ENCODE results near the gene SEC14L5.

Gene SEC14L5

DNA sequence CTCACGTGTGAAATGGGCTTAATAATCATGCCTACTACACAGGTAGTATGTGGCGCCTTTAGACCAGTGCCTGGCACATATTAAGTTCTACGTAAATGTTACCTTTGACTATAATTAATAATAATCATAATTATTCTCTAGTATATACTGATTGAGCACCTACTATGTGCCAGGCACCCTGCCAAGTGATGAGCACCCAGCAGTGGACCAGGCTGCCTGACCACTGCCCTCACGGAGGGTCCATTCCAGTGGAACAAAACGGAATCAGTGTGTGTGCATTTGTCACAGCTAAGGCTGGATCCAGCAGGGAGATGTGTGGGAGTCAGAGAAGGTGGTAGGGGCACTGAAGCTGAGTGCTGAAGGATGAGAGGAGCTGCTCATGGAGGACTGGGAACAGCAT, 30.5 kb downstream of the SEC14L5 start:
- no peak for DNase-seq

DNA sequence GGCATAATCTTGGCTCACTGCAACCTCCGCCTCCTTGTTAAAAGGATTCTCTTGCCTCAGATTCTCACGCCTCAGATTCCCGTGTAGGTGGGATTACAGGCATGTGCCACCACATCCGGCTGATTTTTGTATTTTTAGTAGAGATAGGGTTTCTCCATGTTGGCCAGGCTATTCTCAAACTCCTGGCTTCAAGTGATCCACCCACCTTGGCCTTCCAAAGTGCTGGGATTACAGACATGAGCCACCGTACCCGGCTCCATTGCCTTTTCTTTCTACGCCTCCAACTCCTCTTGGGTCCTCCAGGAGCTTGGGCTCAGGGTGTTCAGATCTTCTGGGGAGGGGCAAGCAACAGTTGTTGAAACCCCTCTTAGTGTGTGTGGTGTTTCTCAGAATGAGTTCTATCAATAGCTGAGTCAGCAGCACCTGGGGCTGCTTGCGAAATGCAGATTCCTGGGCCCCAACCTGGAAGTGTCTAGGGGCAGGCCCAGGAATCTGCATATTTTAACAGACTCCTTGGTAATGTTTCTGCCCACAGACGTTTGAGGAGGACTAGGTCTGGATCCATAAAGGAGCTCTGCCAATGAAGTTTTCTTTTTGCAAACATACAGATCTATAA, 31.4 kb downstream of the SEC14L5 start:
- DNase-seq: no peak

DNA sequence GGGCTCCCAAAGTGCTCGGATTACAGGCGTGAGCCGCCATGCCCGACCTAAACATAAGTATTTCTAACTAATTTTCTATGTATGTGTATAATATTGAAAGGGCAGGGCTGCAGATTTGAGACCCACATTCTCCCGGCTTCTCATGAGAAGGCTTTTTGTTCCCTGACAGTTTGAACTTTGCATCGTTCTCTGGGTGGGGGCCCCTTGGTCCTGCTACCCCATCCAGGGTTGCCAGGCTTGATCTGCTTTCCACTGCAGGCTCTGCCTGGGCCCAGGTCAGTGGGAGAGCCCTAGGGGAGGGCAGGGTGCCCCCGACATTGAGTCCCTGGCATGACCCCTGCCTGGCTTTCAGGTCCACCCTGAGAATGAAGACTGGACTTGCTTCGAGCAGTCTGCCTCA, 32.3 kb downstream of the SEC14L5 start:
- DNase-seq: no peak

DNA sequence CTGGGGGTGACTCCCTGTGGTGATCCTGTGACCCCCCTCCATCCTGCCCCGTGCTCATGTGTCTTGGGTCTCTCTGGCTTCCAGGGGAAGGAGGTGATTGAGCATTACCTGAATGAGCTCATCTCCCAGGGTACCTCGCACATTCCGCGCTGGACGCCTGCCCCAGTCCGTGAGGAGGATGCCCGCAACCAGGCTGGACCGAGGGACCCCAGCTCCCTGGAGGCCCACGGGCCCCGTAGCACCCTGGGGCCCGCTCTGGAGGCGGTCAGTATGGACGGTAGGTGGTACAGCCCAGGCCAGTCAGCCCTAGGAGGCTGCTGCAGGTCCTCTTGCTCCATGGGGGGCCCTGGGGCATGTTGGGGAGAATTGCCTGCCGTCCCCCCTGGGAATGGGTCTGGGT, 33.6 kb downstream of the SEC14L5 start:
- no peak for DNase-seq

DNA sequence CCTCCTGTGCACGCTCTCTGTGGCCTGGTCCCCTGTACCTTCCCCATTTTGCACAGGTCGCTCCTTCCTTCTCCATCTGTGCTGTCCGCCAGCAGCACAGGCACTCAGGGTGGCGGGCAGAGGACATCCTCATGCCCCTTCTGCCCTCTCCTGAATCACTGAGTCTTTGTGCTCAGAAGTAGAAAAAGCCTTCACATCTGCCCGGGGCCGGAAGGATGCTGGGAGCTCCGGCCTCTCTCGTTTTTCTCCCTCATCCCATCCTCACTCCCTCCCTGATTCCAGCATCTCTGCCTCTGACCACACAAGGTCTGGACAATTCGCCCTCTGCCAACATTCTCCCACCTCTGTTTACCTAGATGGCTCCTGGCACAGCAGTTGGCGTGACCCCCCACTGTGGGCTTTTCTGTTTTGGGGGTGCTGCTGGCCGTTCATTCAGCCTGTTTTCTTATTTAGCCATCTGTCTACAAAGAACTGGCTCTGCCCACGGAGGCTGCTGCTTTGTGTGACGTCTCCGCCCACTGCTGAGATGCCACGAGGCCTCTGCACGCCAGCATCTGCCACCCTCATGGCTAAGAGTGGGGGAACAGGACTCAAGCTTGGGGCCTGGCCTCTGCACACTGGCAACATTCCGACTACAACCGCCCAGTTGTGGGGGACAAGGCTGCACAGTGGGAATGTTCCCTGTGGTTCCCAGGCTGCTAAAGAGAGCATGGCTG, 36.7 kb downstream of the SEC14L5 start:
- no peak for DNase-seq

DNA sequence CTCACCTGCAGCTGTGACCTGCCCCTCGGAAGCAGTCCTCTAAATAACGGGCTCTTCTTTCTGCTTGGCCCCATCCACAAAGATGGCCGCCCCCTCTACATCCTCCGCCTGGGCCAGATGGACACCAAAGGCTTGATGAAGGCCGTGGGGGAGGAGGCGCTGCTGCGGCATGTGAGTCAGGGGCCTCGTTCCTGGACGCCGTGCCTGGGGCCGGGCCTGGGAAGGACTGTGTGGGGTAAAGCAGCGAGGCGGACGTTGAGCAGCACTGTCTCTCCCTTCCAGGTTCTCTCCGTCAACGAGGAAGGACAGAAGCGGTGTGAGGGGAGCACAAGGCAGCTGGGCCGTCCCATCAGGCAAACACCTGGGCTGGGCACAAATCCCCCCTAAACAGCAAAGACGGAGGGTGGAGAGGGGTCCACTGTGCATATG, 42.5 kb downstream of the SEC14L5 start:
- no peak for DNase-seq

DNA sequence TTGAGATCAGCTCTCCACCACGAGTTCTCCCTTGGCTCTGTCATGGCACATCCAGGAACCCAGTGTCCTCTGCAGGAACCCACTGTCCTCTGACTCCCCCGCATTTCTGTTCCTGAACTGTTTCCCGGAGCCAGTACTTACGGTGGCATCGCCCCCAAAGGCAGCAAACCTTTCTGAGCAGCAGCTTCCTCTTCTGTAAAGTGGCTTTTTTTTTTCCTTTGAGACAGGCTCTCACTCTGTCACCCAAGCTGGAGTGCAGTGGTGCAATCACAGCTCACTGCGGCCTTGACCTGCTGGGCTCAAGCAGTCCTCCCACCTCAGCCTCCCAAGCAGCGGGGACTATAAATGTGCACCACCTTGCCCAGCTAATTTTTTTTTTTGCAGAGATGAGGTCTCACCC, 43.4 kb downstream of the SEC14L5 start:
- no peak for DNase-seq

DNA sequence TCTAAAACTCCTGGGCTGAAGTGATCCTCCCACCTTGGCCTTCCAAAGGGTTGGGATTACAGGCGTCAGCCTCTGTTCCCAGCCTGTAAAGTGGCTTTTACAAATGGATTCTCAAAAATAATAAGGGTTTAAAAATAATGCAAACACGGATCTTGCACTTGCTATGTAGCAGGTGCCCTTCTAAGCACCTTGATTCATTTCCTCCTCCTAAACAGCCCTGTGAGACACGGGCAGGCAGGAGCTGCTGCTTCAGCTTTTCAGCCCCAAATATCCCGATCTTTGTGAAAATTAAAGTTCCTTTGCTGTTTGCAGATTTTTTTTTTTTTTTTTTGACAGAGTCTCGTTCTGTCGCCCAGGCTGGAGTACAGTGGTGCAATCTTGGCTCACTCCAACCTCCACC, 43.9 kb downstream of the SEC14L5 start:
- DNase-seq: no peak

DNA sequence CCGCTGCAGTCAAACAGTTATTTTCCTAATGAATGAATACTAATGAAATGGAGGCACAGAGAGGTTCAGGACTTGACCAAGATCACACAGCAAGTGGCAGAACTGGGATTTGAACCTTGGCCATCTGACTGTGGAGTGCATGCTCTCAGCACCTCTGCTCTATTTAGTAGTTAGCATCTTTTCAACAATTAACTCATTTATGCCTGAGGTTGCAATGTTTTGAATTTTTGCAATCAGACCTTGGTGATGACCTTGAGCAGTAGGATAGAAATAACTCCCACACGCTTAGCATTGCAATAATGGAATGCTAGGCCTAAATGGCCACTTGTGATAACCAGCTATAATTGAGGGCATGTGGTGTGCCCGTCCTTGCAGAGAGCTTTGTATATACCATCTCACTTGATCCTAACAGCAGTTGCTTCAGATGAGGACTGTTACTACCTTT, 44.6 kb downstream of the SEC14L5 start:
- DNase-seq: no peak

DNA sequence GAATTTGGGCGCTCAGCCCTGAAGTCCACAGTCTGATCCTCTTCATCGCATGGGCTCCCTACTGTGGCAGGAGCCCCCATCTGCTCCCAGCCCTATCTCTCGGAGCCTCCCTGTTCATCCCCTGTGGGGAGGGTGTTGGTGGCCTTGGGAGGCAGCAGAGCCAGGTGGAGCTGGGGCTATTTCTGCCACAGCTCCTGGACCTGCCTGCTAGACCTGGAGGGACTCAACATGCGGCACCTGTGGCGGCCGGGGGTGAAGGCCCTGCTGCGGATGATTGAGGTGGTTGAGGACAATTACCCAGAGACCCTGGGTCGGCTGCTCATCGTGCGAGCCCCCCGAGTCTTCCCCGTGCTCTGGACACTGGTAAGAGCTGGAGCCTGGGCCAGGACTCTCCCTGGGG, 45.1 kb downstream of the SEC14L5 start:
- no peak for DNase-seq

DNA sequence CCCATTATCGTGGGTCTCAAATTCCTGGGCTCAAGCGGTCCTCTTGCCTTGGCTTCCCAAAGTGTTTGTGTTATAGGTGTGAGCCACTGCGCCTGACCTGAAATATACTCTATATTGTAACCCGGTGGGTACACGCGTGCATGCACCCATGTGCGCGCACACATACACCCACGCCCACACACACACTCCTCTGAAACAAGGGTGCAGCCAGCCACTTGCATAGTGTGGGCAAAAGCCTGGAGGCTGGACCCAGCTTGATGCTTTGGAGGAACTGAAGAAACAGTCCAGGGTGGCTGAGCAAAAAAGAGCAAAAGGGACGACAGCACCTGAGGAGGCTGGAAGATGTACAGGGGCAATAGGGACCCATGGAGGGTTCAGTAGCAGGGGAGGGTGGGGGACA, 45.7 kb downstream of the SEC14L5 start:
- DNase-seq: no peak

DNA sequence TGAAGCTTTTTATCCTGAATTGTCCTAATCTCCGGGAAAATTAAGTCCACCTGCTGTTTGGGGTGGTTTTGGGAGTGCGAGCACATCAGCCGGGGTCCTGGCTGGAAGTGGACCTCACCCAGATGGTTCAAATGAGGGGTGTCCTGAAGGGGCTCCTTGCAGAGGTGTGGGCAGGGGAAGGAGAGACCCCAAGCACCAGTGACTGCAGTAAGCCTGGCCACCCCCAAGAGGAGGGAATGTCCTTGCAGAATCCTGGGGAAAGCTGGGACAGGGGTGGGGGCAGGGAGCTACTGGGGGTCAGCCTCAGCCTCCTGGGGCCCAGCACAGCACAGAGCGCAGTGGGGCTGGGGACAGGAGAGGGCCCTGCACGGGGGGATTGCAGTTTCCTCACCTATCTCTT, 46.2 kb downstream of the SEC14L5 start:
- DNase-seq: no peak

DNA sequence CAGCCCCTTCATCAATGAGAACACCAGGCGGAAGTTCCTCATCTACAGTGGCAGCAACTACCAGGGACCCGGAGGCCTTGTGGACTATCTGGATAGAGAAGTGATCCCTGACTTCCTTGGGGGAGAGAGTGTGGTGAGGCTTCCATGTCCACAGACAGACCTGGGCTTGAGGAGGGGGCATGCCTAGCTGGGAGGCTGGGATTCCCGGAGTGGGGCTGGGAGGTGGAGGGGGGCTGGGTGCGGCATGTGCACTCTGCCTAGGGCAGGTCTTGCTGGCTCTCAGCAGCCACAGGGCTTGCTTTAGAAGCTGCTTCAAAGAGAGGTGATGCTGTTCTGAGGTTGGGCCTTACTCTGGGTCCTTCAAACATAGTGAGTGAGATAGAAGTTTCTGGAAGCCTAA, 47.8 kb downstream of the SEC14L5 start:
- DNase-seq: no peak

DNA sequence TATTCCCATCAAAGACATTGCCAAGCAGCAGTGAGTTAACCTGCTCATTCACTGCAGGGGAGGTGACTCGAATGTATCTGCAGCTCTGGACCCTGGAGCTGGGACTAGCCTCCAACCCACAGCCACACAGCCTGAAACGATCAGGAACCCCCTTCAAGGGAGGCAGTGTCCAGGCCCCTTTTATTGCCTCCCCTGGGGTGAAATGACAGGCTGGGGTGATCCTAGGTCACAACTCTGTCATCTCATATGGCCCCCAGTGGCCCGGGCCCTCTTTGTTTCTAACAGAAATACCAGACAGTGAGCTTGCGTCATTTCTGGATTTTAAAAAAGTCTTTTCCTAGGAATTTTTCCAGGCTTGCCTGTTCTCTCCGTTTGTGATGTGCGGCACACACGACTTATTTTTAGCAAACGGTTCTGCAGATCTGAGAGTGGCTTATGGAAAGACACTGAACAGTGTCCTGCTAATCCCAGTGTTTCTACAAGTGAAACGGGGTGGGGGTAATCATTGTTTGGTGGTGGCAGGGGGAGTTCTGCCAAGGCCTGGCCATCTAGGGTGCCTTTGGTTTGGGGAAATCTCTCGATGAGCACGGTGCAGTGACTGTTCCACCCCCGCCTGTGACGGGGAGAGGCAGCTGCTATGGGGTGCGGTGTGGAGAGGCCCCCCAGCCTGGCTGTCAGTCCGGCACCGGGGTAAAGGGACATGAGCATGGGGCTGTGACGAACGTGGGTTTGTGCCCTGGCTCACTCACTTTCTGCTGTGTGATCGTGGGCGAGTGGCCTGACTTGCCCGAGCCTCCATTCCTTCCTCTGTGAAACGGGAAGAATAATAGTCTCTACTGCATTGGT, 48.4 kb downstream of the SEC14L5 start:
- no peak for DNase-seq

DNA sequence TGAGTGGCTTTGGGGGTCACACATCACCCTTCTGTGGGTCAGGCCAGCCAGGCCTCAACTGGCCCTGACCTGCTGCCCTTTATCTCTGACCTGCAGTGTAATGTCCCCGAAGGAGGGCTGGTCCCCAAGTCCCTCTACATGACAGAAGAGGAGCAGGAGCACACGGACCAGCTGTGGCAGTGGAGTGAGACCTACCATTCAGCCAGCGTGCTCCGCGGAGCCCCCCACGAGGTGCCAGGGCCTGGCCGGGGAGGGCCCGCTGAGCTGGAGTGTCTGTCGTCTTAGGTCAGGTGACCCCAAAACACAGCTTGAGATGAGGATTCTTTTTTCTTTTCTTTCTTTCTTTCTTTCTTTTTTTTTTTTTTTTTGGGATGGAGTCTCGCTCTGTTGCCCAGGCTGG, 49.1 kb downstream of the SEC14L5 start:
- no peak for DNase-seq

DNA sequence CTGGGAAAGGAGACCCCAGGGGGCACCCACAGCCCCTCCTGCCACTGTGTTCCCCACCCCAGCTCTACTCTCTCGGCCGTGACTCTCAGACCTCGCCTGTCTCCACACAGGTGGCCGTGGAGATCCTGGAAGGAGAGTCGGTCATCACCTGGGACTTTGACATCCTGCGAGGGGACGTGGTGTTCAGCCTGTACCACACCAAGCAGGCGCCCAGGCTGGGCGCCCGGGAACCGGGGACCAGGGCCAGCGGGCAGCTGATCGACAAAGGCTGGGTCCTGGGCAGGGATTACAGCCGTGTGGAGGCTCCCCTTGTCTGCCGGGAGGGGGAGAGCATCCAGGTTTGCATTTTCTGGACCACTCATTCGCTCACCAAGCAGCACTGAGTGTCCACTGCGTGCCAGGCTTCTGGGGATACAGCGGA, 50.2 kb downstream of the SEC14L5 start:
- DNase-seq: no peak

DNA sequence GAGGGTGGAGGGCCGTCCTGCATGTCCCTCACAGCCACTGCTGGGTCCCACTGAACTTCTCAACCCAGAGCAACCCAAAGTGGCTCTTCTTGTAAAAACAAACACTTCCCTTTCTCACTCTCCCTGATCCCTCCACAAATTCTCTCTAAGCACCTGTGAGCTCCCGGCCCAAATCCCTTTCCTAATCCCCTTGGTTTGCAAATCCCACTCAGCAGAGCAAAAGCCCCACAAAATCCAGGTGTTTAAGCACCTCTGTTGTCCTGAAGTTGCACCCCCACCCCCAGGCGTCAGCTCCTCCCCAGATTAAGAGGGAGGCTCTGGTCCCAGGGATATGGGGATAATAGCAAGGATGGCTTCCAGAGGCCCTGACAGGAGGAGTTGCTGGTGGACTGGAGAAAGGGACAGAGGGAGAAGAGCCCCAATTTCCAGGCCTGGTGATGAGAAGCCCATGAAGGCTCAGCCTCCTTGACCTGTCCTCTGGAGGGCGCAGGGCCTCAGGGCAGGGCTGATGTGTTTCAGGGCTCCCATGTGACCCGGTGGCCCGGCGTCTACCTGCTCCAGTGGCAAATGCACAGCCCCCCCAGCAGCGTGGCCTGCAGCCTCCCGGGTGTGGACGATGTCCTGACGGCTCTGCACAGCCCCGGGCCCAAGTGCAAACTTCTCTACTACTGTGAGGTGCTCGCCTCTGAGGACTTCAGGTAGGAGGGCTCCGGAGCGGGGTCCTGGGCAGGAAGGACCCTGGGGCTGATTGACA, 52.6 kb downstream of the SEC14L5 start:
- DNase-seq: no peak

DNA sequence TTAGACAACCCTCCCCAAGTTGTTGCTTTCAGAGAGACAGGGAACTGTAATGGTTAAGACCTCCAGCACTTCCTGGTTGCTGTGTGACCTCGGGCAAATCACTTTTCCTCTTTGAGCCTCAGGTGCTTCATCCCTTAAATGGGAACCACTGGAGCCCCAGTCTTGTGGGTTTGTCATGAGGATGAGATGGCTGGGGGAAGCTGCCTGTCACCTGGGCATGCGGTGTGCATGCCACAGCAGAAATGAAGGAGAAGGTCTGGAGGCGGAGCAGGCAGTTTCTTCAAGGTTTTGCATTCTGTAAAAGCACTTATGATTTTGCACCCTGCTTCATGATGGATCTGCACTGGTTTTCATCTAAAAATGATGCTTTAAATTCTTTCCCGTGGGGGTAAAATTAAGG, 53.5 kb downstream of the SEC14L5 start:
- no peak for DNase-seq

DNA sequence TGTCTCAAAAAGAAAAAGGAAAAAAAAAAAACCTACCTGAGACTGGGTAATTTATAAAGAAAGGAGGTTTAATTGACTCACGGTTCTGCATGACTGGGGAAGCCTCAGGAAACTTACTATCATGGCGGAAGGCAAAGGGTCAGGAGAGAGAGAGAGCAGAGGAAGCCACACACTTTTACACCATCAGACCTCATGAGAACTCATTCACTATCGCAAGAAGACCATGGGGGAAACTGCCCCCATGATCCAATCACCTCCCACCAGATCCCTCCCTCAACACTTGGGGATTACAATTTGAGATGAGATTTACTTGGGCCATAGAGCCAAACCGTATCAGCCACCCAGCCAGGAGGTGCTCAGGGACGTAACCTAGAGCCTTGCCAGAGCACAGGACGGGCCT, 54.8 kb downstream of the SEC14L5 start:
- DNase-seq: no peak

DNA sequence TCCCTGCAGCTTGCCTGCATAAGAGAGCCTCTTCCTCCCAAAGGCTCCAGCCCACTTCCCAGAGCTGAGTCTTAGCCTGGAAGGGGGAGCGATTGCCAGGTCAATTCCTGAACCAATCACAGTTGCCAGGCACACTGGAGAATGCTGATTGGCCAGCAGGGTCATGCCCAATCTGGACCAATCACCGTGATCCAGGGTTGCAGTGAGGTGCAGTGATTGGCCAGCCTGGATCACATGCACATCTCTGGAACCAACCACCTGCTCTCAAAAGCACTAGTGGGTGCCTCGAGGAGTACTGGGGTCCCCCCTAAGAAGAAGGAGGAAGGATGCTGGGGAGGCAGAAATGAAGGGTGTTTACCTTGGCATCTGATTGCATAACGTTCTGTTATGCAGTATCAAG, 57.2 kb downstream of the SEC14L5 start:
- DNase-seq: no peak

DNA sequence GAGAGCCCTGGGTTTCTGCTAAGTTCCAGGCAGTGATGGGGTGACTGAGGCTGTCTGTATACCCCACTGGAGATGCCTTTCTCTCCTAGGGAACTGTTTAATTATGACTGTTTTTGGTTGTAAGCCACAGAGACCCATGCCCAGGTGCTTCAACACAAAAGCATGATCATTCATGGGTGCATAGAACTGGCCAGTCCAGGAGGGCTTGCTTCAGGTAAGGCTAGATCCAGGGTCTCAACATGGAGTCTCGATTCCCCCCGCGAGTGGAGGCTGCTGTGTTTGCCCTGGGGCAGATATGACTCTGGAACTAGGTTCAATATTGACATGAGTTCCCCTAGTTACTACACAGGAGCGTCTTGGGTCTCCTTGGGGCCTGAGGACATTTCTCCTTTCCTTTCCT, 57.8 kb downstream of the SEC14L5 start:
- DNase-seq: no peak

DNA sequence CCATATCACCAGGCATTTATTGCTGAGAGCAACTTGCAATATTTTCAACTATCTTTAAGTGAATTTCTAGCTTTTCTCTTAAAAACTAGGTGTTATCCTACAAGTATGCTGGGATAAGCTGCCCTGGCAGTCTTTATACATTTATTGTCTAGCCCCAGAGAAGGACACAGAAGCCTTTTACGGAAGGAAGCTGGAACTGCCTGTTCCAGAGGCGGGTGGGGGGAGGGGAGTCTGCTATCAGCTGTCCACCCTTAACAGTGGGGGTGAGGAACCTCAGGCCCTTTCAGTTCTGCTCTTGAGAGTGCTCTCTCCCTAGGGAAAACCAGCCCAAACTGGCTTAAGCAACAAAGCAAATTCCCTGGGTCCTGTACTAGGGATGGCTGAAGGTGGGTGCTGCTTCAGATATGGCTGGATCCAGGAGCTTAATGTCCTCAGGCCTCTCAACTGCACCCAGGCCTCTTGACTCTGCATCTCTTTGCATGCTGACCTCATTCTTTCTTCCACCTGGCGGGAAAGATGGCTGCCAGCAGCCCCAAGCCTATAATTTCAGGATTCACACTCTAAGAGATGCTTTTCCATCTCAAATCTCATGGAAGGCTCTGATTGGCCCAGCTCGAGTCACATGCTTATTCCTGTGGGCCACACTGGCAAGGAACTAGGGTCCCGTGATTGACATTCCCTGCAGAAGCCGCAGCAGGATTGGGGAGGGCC, 59.0 kb downstream of the SEC14L5 start:
- no peak for DNase-seq

DNA sequence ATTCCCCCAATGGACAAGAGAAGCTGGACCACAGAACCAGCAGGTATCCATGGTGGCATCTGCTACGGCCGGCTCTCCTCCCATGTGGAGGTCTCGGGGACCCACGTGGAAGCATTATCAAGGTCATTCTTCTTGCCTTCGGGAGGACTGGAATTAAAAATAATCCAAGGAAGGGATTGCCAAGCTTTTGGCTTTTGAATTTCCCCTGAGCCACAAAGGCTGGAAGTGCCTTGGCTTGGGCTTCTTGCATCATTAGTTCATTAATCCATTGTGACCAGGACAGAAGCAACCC, 59.5 kb downstream of the SEC14L5 start:
- DNase-seq: no peak

All from activated CD4-positive, alpha-beta T cell treated with anti-CD3 and anti-CD28 coated beads for 1 hour (primary cell).